ENCODE measurements around the gene DGKZ.

- TF ChIP-seq CTCF (IDR thresholded peaks at IDR 0.05; ENCODE audit: low read length) (no peak), EZH2 (IDR thresholded peaks at IDR 0.05; ENCODE audit: borderline replicate concordance, low read length) (no peak)
Measured at GRCh38 chr11:46338988-46339666, 8.1 kb upstream of the DGKZ start.
